ENCODE measurements around the gene MVP. TPM values are rescaled to one million over a fixed set of nuclear protein-coding genes. Genes with fewer than 3 reads are reported as not detected.
A peak's percentile ranks its signal among the peaks of the same experiment; 100 is the strongest.

MVP gene
- total RNA-seq, 1 experiment from 2014 or later = 27.3 TPM

DNA sequence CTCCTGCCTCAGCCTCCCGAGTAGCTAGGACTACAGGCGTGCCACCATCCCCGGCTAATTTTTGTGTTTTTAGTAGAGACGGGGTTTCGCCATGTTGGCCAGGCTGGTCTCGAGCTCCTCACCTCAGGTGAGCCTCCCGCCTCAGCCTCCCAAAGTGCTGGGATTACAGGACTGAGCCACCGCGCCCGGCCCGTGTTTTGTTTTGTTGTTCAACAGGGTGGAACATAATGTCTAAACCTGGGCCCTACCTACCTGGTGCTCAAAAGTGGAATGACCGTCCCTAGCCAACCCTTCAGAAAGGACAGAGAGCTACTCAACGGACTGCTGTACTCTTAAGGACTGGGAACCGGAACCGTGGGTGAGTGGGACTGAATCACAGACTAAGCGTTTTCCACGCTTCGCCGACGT, 30.5 kb upstream of the MVP start:
- H3K9me3 ChIP-seq (ENCODE audit: low read length) = no peaks in the 10 kb centered on the region
- H3F3A ChIP-seq (ENCODE audit: low read length, unreplicated experiment) = no peaks in the 10 kb centered on the region
- peak overlapping the region; percentile 69 for H3K9ac ChIP-seq (ENCODE audit: low read length)
- ATAC-seq (peak; percentile 6; the same call in 1 of the 2 replicates), DNase-seq (no peak)
- H2AFZ ChIP-seq (ENCODE audit: low read length) = peak overlapping the region; percentile 89
- H3K9me2 ChIP-seq (replicated peaks; ENCODE audit: low read length) = no peaks in the 10 kb centered on the region
- peaks cover 13% of the 10 kb centered on the region for H3K4me1 ChIP-seq (ENCODE audit: insufficient read depth, low read length)
- intact Hi-C loops (cut with micrococcal nuclease) = no loop called here
- peaks cover 42% of the 10 kb centered on the region for H3K79me2 ChIP-seq (ENCODE audit: low read length)
- H3K27me3 ChIP-seq (ENCODE audit: low read length) = no peaks in the 10 kb centered on the region
- CTCF ChIA-PET = interaction anchor here (1.6 kb wide), 1 partner anchor 26 kb away, joined by 5 read pairs; the partner anchor contains the start of gene PAGR1
- no peaks in the 10 kb centered on the region; the same call in 1 of the 2 replicates for H3K36me3 ChIP-seq (ENCODE audit: low read depth, low read length)
- TSS peak; percentile 94 for BruUV-seq (replicated peaks)
- H3K27ac ChIP-seq (ENCODE audit: low read length) = no peak overlapping the region
- H3K4me2 ChIP-seq (ENCODE audit: low read length) = peak overlapping the region; percentile 82
- H3K4me3 ChIP-seq (ENCODE audit: low read length) = peak overlapping the region; percentile 69
- POLR2A ChIA-PET (ENCODE audit: unreplicated experiment) = no interaction called here
- TF ChIP-seq EZH2 (IDR thresholded peaks at IDR 0.05; ENCODE audit: low read length, unreplicated experiment) = no peak
- no peaks in the 10 kb centered on the region; the same call in 1 of the 2 replicates for H4K20me1 ChIP-seq (ENCODE audit: low read length)

DNA sequence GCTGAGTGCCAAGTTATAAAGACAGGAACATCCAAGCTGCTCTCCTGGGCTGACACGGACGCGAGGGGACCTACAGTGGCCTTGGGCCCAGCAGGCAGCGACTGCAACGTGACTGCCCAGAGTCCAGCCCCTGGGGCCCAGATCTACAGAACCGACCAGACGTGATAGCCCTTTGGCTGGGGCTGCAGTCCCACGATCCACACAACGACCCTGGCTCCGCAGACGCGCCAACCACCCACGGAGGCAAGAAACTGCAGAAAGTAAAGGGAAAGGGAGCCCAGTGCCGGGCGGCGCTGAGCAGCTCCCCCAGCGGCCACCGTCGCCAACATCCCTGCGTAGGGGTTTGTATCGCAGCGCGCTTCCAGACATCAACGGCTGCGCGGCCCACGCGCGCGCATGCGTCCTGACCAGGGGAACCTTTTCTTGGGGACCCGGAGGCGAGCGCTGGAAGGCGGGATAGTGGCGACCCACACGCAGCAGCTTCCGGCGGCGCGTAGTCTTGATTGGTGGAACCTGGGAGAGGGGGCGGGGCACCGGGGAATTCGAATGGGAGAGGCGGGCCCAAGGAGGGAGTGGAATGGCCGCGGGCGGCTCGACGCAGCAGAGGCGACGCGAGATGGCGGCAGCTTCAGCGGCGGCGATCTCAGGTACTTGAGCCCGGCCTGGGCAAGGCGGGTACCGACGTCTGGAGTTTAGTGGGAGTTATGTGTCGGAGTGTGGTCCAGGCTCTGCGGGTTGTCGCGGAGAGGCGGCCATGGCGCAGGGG, 29.9 kb upstream of the MVP start, which contains the start of gene KIF22:
KIF22 (plus strand) TSS at position 569 of the 766 bp plus-strand sequence; CDS start at position 578, 9 bp downstream.
- DNase-seq (peak; percentile 97), ATAC-seq (peak; percentile 94)
- Histone ChIP-seq H3F3A (ENCODE audit: low read length, unreplicated experiment) (no peaks in the 10 kb centered on the region), H2AFZ (ENCODE audit: low read length) (peak within 1 kb of the TSS; percentile 89), H3K36me3 (ENCODE audit: low read depth, low read length) (peaks cover 5% of the 10 kb centered on the region; the same call in 1 of the 2 replicates), H3K4me1 (ENCODE audit: insufficient read depth, low read length) (peaks cover 13% of the 10 kb centered on the region), H3K79me2 (ENCODE audit: low read length) (peaks cover 48% of the 10 kb centered on the region), H3K9ac (ENCODE audit: low read length) (peak within 1 kb of the TSS; percentile 93), H3K4me2 (ENCODE audit: low read length) (peak within 1 kb of the TSS; percentile 99), H3K27ac (ENCODE audit: low read length) (peak within 1 kb of the TSS; percentile 36; the same call in 1 of the 2 replicates), H3K4me3 (ENCODE audit: low read length) (peak within 1 kb of the TSS; percentile 90), H3K27me3 (ENCODE audit: low read length) (no peaks in the 10 kb centered on the region), H4K20me1 (ENCODE audit: low read length) (no peaks in the 10 kb centered on the region; the same call in 1 of the 2 replicates), H3K9me3 (ENCODE audit: low read length) (no peaks in the 10 kb centered on the region), H3K9me2 (replicated peaks; ENCODE audit: low read length) (no peaks in the 10 kb centered on the region)
- intact Hi-C loops (cut with micrococcal nuclease) = no loop called here
- no peak for TF ChIP-seq EZH2 (IDR thresholded peaks at IDR 0.05; ENCODE audit: low read length, unreplicated experiment)
- TF ChIP-seq, protein P1, sequence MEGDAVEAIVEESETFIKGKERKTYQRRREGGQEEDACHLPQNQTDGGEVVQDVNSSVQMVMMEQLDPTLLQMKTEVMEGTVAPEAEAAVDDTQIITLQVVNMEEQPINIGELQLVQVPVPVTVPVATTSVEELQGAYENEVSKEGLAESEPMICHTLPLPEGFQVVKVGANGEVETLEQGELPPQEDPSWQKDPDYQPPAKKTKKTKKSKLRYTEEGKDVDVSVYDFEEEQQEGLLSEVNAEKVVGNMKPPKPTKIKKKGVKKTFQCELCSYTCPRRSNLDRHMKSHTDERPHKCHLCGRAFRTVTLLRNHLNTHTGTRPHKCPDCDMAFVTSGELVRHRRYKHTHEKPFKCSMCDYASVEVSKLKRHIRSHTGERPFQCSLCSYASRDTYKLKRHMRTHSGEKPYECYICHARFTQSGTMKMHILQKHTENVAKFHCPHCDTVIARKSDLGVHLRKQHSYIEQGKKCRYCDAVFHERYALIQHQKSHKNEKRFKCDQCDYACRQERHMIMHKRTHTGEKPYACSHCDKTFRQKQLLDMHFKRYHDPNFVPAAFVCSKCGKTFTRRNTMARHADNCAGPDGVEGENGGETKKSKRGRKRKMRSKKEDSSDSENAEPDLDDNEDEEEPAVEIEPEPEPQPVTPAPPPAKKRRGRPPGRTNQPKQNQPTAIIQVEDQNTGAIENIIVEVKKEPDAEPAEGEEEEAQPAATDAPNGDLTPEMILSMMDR (conservative IDR thresholded peaks at IDR 0.05; ENCODE audit: low read depth, low read length) = peak; percentile 59
- TF ChIP-seq EZH2phosphoT487 (IDR thresholded peaks at IDR 0.05; ENCODE audit: borderline replicate concordance, low read length) = no peak
- POLR2A ChIA-PET (ENCODE audit: unreplicated experiment) = no interaction called here
- CTCF ChIA-PET = interaction anchor here (1.6 kb wide), 1 partner anchor 25 kb away, joined by 5 read pairs; the partner anchor contains the start of gene PAGR1
- no TSS peak for BruUV-seq (replicated peaks)

DNA sequence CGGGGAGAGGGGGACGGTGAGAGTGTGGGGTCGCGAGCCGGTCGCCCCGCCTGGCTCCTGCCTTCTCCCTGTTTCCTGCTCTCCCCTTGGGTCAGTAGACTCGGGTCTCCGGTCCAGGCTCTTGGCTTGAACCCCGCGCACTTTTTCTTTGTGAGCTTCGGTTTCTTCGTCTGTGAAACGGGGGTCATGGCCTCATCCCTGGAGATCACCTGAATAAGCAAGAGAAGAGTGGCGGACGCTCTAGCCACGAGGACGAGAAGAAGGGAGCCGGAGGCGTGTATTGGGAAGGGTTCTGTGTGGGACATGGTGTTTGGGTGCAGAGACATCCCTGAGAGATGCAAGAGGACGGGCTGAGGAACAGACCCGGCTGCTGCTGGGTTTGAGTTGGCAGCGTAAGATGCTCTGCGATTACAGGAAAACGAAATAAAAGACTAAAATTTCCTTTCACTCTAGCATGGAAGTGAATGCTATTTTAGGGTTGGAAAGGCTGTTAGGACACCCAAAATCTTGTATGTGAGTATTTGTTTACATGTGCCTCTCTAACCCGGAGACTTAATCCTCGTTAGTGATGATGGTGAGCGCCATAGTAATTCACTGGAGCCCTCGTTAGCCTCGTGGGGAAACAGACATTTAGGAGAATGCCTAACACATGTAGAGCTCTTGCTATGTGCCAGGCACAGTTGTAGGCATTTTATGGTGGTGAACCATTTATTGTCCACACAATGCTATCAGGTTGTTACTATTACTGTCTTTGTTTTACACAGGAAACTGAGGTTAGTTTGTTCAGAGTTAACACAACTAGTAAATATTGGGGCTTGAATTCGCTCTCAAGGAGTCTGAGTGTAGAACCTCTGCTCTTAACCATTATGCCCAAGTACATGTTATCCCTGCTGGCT, 29.1 kb upstream of the MVP start:
- DNase-seq (no peak), ATAC-seq (peak; percentile 14)
- Histone ChIP-seq H4K20me1 (ENCODE audit: low read length) (no peaks in the 10 kb centered on the region; the same call in 1 of the 2 replicates), H3K4me2 (ENCODE audit: low read length) (peak overlapping the region; percentile 99), H3K27me3 (ENCODE audit: low read length) (no peaks in the 10 kb centered on the region), H3F3A (ENCODE audit: low read length, unreplicated experiment) (no peaks in the 10 kb centered on the region), H2AFZ (ENCODE audit: low read length) (peak overlapping the region; percentile 80), H3K9ac (ENCODE audit: low read length) (peak overlapping the region; percentile 93), H3K9me3 (ENCODE audit: low read length) (no peaks in the 10 kb centered on the region), H3K9me2 (replicated peaks; ENCODE audit: low read length) (no peaks in the 10 kb centered on the region), H3K4me3 (ENCODE audit: low read length) (peak overlapping the region; percentile 90), H3K79me2 (ENCODE audit: low read length) (peaks cover 55% of the 10 kb centered on the region), H3K36me3 (ENCODE audit: low read depth, low read length) (peaks cover 5% of the 10 kb centered on the region; the same call in 1 of the 2 replicates), H3K4me1 (ENCODE audit: insufficient read depth, low read length) (peaks cover 13% of the 10 kb centered on the region), H3K27ac (ENCODE audit: low read length) (peak overlapping the region; percentile 36; the same call in 1 of the 2 replicates)
- ChIA-PET POLR2A (ENCODE audit: unreplicated experiment) (no interaction called here), CTCF (interaction anchor here (0.6 to 1.6 kb wide), 2 partner anchors 25 to 91 kb away, joined by 4 to 5 read pairs; partner anchors contain the start of gene PAGR1)
- TF ChIP-seq, protein P1 (conservative IDR thresholded peaks at IDR 0.05; ENCODE audit: low read depth, low read length) = no peak
- TF ChIP-seq EZH2phosphoT487 (IDR thresholded peaks at IDR 0.05; ENCODE audit: borderline replicate concordance, low read length) = no peak
- TSS peak; percentile 55 for BruUV-seq (replicated peaks)
- intact Hi-C loops (cut with micrococcal nuclease) = no loop called here
